OCI-LY7 (cell line): Measurements from ENCODE around the gene PLEKHG4. TPM values are rescaled to one million over a fixed set of nuclear protein-coding genes. Genes with fewer than 3 reads are reported as not detected.

ENCODE experiments used
- BruUV-seq: library from RNA; stranded (reverse); fragments of 400-500 nt; replicated peaks from 2 replicates; lab custom pipeline; 2021; lab: Mats Ljungman, UMichigan
- CTCF ChIA-PET: fragments of 300-600 bp; sonication (Branson Sonifier 250); formaldehyde crosslinking; loops from one replicate; lab custom pipeline; 2022; ENCODE audit warnings: antibody characterized with exemption; ENCODE audit not compliant: unreplicated experiment; lab: Charles Lee
- POLR2A ChIA-PET: fragments of 300-600 bp; sonication (Branson Sonifier 250); formaldehyde crosslinking; loops from one replicate; lab custom pipeline; 2022; ENCODE audit warnings: antibody characterized with exemption; lab: Charles Lee
- DNase-seq: peaks from one replicate; pipeline ENCODE4 v3.0.0-alpha.2; 2015; ENCODE audit warnings: low spot score
- H2AFZ ChIP-seq: fragments of 200-600 bp; sonication (generic), shearing (Covaris generic); 2 replicates; pipeline ENCODE4 v1.6.1; 2014; ENCODE audit warnings: mild to moderate bottlenecking, antibody characterized with exemption, low read length, moderate library complexity
- H3K27ac ChIP-seq: fragments of 200-600 bp; sonication (generic); 2 replicates; pipeline ENCODE4 v1.5.1; 2014; ENCODE audit warnings: mixed run types, low read depth, mild to moderate bottlenecking, moderate library complexity, low read length, inconsistent platforms; ENCODE audit not compliant: poor library complexity, severe bottlenecking
- H3K36me3 ChIP-seq: fragments of 200-600 bp; sonication (generic); 2 replicates; pipeline ENCODE4 v1.6.1; 2014; ENCODE audit warnings: mild to moderate bottlenecking, antibody characterized with exemption, low read length, moderate library complexity, mixed read lengths; ENCODE audit not compliant: insufficient read depth
- H3K4me1 ChIP-seq: fragments of 200-600 bp; sonication (generic); 2 replicates; pipeline ENCODE4 v1.5.1; 2014; ENCODE audit warnings: mild to moderate bottlenecking, low read length; ENCODE audit not compliant: insufficient read depth, poor library complexity, severe bottlenecking
- H3K4me2 ChIP-seq: fragments of 200-600 bp; sonication (generic); 2 replicates; pipeline ENCODE4 v1.6.1; 2014; ENCODE audit warnings: mild to moderate bottlenecking, low read length
- H3K4me3 ChIP-seq: fragments of 200-600 bp; sonication (generic); 2 replicates; pipeline ENCODE4 v1.5.1; 2014; ENCODE audit warnings: mild to moderate bottlenecking, low read depth, low read length; ENCODE audit not compliant: poor library complexity, severe bottlenecking
- H3K79me2 ChIP-seq: fragments of 200-600 bp; sonication (generic); 2 replicates; pipeline ENCODE4 v1.6.1; 2016; ENCODE audit warnings: low read depth, mild to moderate bottlenecking, low read length, moderate library complexity, mixed read lengths; ENCODE audit not compliant: insufficient read depth
- H3K9me2 ChIP-seq: fragments of 200-600 bp; sonication (generic); 2 replicates; pipeline ENCODE4 v1.6.1; 2016; ENCODE audit warnings: mild to moderate bottlenecking, low read length, mixed read lengths; ENCODE audit not compliant: insufficient read depth
- H3K9me3 ChIP-seq: fragments of 200-600 bp; sonication (generic); 2 replicates; pipeline ENCODE4 v1.6.1; 2014; ENCODE audit warnings: mild to moderate bottlenecking, mixed run types, low read length, mixed read lengths
- H4K20me1 ChIP-seq: fragments of 200-600 bp; sonication (generic); 2 replicates; pipeline ENCODE4 v1.6.1; 2014; ENCODE audit warnings: mild to moderate bottlenecking, antibody characterized with exemption, low read length, moderate library complexity, mixed read lengths; ENCODE audit not compliant: insufficient read depth
- CTCF ChIP-seq: fragments of 200-600 bp; sonication (generic); conservative IDR thresholded peaks from 2 replicates; pipeline ENCODE4 v1.5.1; 2014; ENCODE audit warnings: mild to moderate bottlenecking, antibody characterized with exemption, low read length, moderate library complexity, mixed read lengths
- EZH2phosphoT487 ChIP-seq: fragments of 200-600 bp; sonication (generic); IDR thresholded peaks from 2 replicates; pipeline ENCODE4 v1.6.1; 2018; ENCODE audit warnings: low read depth, borderline replicate concordance, mild to moderate bottlenecking, mixed run types, antibody characterized with exemption, low read length, moderate library complexity, mixed read lengths
- intact Hi-C: fragments of 100-400 bp; cut with micrococcal nuclease; formaldehyde crosslinking; loops from one replicate; pipeline ENCODE4 v1.10.0; 2022; ENCODE audit not compliant: unreplicated experiment
- total RNA-seq, 2 experiments: library from RNA; depleted of rRNA in 1 of 2; stranded (reverse); fragments of >200 nt in 1 of 2; shearing (Covaris generic) in 1 of 2; gene quantifications; 2 replicates each; pipeline ENCODE4 v1.2.3, GENCODE V29; 2014 to 2022

PLEKHG4 gene
- total RNA-seq, 2 experiments from 2014 or later, result 0.51 TPM; not detected in 1

- no peaks in the 10 kb centered on the region for H3K36me3 ChIP-seq
- H4K20me1 ChIP-seq, result no peaks in the 10 kb centered on the region
- H3K79me2 ChIP-seq, result no peaks in the 10 kb centered on the region
- H3K4me1 ChIP-seq, result no peaks in the 10 kb centered on the region
- BruUV-seq, result no TSS peak
- H2AFZ ChIP-seq, result no peak overlapping the region
- H3K4me2 ChIP-seq, result no peak overlapping the region
- H3K4me3 ChIP-seq, result no peak overlapping the region
- DNase-seq, result no peak
- intact Hi-C loops, result no loop called here
- ChIA-PET POLR2A (no interaction called here), CTCF (no interaction called here)
- no peaks in the 10 kb centered on the region for H3K9me2 ChIP-seq
- no peaks in the 10 kb centered on the region for H3K9me3 ChIP-seq
- TF ChIP-seq CTCF, result no peak
- TF ChIP-seq EZH2phosphoT487, result no peak
- H3K27ac ChIP-seq, result no peak overlapping the region
Measured at GRCh38 chr16:67280090-67281015, 1.0 kb downstream of the PLEKHG4 start.

DNA sequence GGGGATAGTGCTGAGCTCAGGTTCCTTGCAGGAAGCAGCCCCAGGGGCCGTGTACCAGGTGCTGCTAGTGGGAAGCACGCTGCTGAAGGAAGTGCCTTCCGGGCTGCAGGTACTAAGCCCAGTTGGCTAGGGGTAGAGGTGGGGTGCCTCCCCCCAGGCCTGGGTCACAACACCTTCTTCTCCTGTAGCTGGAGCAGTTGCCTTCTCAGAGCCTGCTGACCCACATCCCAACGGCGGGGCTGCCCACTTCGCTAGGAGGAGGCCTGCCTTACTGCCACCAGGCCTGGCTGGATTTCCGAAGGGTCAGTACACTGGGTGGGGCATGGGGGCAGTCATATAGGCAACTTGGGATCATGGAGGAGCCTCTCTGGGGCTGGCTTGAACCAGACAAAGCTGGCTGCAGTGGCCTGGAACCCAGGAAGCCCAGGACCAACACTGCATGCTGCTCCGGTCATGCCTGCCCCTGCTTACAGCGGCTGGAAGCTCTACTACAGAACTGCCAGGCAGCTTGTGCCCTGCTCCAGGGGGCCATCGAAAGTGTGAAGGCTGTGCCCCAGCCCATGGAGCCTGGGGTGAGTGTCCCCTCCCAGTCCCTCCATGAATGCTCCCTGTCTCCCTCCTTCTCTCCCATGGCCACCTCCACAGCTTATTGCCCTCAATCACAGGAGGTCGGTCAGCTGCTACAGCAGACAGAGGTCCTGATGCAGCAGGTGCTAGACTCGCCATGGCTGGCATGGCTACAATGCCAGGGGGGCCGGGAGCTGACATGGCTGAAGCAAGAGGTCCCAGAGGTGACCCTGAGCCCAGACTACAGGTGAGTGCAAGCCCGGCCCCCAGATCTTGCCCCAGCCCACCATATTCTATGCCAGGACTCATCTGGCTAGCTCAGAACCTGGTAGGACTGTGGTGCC, 2.5 kb downstream of the PLEKHG4 start:
- intact Hi-C loops, result no loop called here
- H3K79me2 ChIP-seq, result no peaks in the 10 kb centered on the region
- H3K9me3 ChIP-seq, result no peaks in the 10 kb centered on the region
- no peaks in the 10 kb centered on the region for H4K20me1 ChIP-seq
- H3K4me1 ChIP-seq, result no peaks in the 10 kb centered on the region
- POLR2A ChIA-PET, result interaction anchor here (0.7 kb wide), 1 partner anchor 112 kb away, joined by 3 read pairs; no protein-coding TSS in a partner anchor
- TF ChIP-seq EZH2phosphoT487 (no peak), CTCF (no peak)
- no peaks in the 10 kb centered on the region for H3K36me3 ChIP-seq
- H3K4me2 ChIP-seq, result no peak overlapping the region
- BruUV-seq, result no TSS peak
- CTCF ChIA-PET, result no interaction called here
- H3K9me2 ChIP-seq, result no peaks in the 10 kb centered on the region
- H3K4me3 ChIP-seq, result no peak overlapping the region
- H2AFZ ChIP-seq, result no peak overlapping the region
- no peak for DNase-seq
- no peak overlapping the region for H3K27ac ChIP-seq
